GM18508 (cell line): ENCODE measurements around the gene KCNIP4.

Experiments used
- ATAC-seq: cut with Tn5 transposase; IDR thresholded peaks from one replicate; pipeline ENCODE4 v1.9.1; 2021; ENCODE audit warnings: moderate number of reproducible peaks; ENCODE audit not compliant: insufficient read depth, unreplicated experiment

KCNIP4 gene

DNA sequence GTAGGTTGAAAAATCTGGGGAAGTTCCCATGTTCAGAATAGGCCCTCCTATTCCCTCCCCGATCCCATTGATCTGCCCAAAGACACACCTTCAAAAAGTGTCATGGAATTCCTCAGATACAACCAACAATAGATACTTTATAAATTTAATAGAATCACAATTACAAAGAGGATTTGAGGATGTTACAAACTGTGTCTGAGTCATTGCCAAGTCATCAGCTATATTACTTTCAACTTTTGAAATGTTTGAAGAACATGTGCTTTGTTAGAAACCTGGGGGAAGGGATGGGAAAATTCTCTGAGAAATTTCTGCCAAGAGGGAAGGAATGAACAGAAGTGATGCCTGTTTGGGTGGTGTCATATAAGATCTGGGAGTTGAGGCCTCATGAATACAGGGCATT is 46.7 kb downstream of the KCNIP4 start:
- ATAC-seq, result no peak

- no peak for ATAC-seq
Measured at GRCh38 chr4:21901281-21901680, 47.3 kb downstream of the KCNIP4 start.

GRCh38 chr4:21900211-21900610 is 48.4 kb downstream of the KCNIP4 start:
- no peak for ATAC-seq

- ATAC-seq, result no peak
Measured at GRCh38 chr4:21898101-21898500, 50.5 kb downstream of the KCNIP4 start.

DNA sequence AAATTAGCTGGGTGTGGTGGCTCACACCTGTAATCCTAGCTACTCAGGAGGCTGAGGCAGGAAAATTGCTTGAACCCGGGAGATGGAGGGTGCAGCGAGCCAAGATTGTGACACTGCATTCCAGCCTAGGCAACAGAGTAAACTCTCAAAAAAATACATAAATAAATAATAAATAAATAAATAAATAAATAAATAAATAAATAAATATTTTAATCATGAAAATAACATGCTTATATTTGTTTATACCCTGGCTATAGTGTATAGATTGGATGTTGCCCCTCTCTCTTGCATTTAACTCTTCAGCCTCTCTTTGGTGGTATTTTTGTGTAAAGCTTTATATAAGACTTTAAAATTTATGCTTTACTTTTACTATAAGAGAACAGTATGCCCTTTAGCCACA is 51.8 kb downstream of the KCNIP4 start:
- ATAC-seq, result no peak

DNA sequence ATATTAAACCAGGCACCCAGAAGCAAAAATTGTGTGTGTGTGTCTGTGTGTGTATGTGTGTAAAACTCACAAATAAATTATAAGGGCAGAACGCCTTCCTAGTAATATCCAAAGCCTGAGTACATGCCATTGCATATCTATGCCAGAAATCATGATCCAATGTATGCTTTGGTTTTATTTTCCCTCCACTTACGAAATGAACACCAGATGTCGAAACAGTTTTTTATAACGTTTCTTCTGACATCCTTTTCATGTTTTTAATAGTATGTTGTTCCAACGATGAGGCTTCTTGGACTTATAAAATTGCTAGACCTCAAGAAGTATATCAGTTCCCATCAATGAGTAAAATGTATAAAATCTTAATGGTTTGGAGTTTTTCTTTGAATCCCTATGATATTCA is 55.4 kb downstream of the KCNIP4 start:
- no peak for ATAC-seq

DNA sequence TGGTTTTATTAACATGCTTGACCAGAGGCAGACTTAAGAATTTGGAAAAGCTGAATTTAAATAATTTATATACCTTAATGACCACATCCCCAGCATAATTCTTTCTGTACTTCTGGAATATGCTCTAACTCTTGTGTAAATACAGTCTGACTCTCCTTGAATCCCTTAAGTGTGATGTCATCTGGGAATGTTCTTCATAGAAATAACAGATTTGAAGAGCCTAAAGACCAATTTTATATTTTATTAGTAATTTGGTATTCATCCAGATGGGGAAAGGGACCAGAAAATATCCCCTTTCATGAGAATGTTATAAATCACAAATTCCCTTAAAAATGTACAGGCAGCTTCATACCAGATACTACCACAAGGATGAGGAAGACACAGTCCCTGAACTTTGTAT is 58.3 kb downstream of the KCNIP4 start:
- no peak for ATAC-seq

GRCh38 chr4:21888195-21888976 is 60.2 kb downstream of the KCNIP4 start:
- no peak for ATAC-seq

GRCh38 chr4:21887481-21887880 is 61.1 kb downstream of the KCNIP4 start:
- ATAC-seq, result no peak

DNA sequence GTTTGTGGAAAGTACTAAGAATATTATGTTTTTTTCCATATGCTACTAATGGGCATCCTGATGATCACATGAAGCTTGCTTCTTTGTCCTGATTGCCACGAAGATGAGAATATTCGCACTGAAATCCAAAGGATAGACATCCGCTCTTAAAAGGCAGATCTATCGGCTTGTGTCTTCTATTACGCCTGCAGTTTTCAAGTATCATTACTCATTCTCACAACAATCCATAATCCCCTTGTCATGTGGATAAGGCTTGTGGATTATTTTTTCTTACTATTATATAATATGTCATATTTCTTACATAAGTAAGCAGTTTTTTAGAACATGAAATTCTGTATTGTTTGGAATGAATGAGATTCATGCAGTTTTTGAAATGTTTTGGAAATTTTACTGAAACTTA is 62.8 kb downstream of the KCNIP4 start:
- ATAC-seq, result no peak

DNA sequence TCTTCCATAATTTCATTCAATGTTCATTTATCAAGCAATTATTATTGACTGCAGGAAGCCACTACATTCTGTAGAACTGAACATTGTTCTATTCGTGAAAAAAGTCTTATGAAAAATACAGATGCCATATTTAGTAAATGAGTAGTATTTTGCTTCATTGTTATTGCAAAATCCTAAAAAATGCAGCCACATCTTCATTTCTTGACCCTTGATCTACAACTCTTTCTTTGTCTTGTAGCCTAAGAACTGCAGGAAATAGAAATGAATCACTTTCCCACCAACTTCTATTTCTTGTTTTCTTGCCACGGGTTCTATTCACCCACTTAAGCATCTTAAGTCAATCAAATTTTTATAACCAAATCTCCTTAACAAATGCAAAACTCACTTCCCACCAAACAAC is 63.3 kb downstream of the KCNIP4 start:
- no peak for ATAC-seq

- no peak for ATAC-seq
Measured at GRCh38 chr4:21884615-21885014, 64.0 kb downstream of the KCNIP4 start.

DNA sequence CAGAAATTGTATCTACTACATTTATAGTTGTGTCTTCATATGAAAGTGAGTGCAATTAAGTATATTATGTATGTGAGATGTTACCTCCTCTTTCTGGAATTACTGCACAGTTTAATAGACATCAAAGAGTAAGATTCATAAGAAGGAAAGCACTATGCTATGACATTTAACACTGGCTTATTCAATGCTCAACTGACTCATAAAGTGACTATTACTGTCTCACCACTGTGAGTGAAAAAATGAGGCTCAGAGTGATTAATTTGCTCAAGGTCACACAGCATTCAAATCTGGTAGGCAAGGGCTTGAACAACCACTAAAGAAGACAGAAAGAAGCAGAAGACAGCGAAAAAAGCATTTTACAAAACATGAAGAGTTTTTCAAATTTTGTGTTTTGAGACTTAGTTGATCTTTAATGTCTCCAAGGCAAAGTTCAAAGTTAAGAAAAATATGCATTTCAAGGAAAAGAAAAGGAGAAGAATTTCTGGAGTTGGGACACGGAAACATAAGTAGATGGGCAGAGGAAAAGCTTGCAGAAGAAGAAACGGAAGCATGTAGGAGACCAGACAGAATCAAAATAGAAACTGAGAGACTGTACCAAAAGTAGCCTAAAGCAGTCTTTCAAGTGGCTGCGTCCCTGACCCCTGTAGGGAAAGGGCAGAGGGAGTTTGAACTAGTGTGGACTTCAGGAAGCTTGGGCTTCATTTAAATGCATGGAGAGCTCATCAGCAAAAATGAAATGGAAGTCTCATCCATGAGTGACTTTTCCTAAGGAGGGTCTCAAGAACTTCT is 66.3 kb downstream of the KCNIP4 start:
- no peak for ATAC-seq

DNA sequence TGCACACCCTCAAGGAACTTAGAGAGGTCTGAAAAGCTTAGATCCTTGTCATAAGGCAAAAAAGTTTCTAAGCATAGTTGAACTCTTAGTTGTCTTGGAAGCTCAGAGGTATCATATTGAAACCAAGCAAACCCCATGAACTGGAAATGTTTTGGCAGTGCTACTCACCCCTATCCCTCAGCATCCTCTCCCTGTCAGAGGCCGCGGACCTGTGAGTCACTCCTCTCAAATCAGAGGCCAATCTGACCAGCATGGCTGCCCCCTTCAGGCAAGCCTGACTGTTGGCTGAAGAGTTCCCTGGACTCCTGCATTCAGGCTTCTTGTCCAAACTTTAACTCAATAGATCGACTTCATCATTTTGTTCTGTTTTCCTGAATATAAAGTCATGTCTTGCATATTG is 69.4 kb downstream of the KCNIP4 start:
- no peak for ATAC-seq

DNA sequence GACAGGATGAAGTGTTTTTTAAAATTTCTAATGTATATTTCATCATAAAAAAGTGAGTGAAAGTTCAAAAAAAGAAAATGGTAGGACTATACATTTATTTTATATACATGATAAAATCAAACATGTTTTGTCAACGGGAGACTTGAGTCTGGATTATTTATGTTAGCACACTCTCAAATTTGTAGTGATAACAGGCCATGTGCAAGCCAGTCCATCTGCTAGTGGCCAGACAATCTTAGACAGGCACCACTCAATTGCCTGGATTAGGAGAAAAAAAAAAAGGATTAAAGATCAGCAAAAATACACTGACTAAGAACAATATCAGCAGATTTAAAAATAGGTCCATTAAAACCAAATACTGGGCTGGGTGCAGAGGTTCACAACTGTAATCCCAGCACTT is 71.9 kb downstream of the KCNIP4 start:
- ATAC-seq, result no peak

GRCh38 chr4:21873145-21873544 is 75.4 kb downstream of the KCNIP4 start:
- no peak for ATAC-seq

DNA sequence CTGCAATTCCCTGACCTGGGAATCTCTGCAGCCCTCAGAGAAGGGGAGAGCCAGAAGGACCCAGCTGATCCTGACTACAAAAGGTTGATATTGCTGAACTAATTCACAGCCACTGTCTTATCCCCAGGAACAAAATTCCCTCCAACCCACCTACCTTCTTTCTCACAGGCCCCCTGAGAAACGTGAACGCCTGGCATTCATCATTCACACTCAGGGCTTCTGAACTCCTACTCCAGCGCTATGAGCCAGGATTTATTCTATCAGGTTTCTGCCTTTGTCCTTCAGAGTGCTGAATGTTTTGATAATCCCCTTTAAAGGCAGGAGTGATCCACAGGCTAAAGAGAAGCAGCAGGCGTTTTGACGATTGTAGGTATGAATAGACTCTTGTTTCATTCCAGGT is 76.5 kb downstream of the KCNIP4 start:
- ATAC-seq, result no peak

DNA sequence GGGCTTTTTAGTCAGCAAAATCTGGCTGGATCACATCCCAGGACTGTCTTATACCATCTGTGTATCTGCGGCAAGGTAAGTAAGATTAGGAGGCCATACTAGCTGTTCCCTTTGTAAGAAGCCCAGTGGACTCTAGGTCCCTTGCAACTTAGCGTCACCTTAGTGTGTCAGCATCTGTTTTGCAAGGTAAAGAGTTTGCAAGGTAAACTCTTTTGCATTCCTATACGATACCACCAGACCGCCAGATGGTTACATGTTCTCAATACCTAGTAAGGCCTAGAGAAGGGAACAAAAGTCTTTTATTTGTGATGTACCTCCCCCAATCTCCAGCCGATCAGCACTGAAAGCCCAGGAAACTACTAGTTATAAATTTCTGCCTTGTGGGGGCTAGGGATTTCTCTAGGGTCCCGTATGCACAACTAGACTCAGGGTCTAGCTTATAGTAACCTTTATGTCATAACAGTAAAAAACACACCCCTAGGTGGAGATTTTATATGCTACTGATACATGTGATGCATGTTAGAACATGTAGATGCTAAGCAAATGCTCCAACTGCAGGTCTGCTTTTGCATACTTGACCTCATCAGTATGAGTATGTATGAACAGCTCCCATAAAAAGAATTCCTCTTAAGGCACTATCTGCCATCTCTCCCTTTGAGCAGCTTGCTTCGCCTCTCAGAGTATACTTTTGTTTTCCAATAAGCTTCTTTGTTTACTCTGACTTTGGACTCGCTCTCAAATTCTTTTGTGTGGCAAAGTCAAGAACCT is 78.4 kb downstream of the KCNIP4 start:
- ATAC-seq, result no peak

GRCh38 chr4:21864686-21865085 is 83.9 kb downstream of the KCNIP4 start:
- ATAC-seq, result no peak

- ATAC-seq, result no peak
Measured at GRCh38 chr4:21862917-21863316, 85.7 kb downstream of the KCNIP4 start.

GRCh38 chr4:21858971-21859370 is 89.6 kb downstream of the KCNIP4 start:
- ATAC-seq, result no peak
